Measurements from ENCODE around the gene IQCB1. TPM values are rescaled to one million over a fixed set of nuclear protein-coding genes. Genes with fewer than 3 reads are reported as not detected.

Gene IQCB1
- total RNA-seq, 1 experiment from 2014 or later, result 49.5 TPM

GRCh38 chr3:121736112-121736511 is 98.7 kb downstream of the IQCB1 start:
- H3K36me3 ChIP-seq (ENCODE audit: insufficient read depth, low read length, poor library complexity, severe bottlenecking), result no peaks in the 10 kb centered on the region

GRCh38 chr3:121735047-121735696 is 99.7 kb downstream of the IQCB1 start:
- BruUV-seq (replicated peaks), result no TSS peak
- no peaks in the 10 kb centered on the region for H3K9me3 ChIP-seq (ENCODE audit: low read depth, low read length, poor library complexity, severe bottlenecking)
- H3K27ac ChIP-seq (ENCODE audit: low read depth, low read length, poor library complexity, severe bottlenecking), result no peak overlapping the region
- no peak for DNase-seq (ENCODE audit: low spot score)
- peaks cover 4% of the 10 kb centered on the region for H3K4me1 ChIP-seq (ENCODE audit: insufficient read depth, low read length, poor library complexity, severe bottlenecking)
- ChIA-PET POLR2A (ENCODE audit: low non-redundant PET) (no interaction called here), CTCF (no interaction called here)
- TF ChIP-seq CTCF (conservative IDR thresholded peaks at IDR 0.05; ENCODE audit: low read depth, low read length), result no peak
- intact Hi-C loops (cut with micrococcal nuclease; ENCODE audit: unreplicated experiment), result no loop called here
- H3K4me3 ChIP-seq (ENCODE audit: low read depth, low read length, poor library complexity, severe bottlenecking), result no peak overlapping the region
- H3K36me3 ChIP-seq (ENCODE audit: insufficient read depth, low read length, poor library complexity, severe bottlenecking), result no peaks in the 10 kb centered on the region
- H3K27me3 ChIP-seq (replicated peaks; ENCODE audit: insufficient read depth, low read depth, low read length, poor library complexity), result no peaks in the 10 kb centered on the region

More at GRCh38 chr3:121736112-121736511, 98.7 kb downstream of the IQCB1 start:
- intact Hi-C loops (cut with micrococcal nuclease; ENCODE audit: unreplicated experiment), result no loop called here
- H3K27me3 ChIP-seq (replicated peaks; ENCODE audit: insufficient read depth, low read depth, low read length, poor library complexity), result no peaks in the 10 kb centered on the region
- no peaks in the 10 kb centered on the region for H3K4me1 ChIP-seq (ENCODE audit: insufficient read depth, low read length, poor library complexity, severe bottlenecking)
- TF ChIP-seq EZH2 (IDR thresholded peaks at IDR 0.05; ENCODE audit: borderline replicate concordance, low read depth, low read length, poor library complexity, severe bottlenecking) (no peak), CTCF (conservative IDR thresholded peaks at IDR 0.05; ENCODE audit: low read depth, low read length) (no peak)
- BruUV-seq (replicated peaks), result no TSS peak
- H3K9me3 ChIP-seq (ENCODE audit: low read depth, low read length, poor library complexity, severe bottlenecking), result no peaks in the 10 kb centered on the region
- POLR2A ChIA-PET (ENCODE audit: low non-redundant PET), result no interaction called here
- no peak overlapping the region for H3K4me3 ChIP-seq (ENCODE audit: low read depth, low read length, poor library complexity, severe bottlenecking)
- H3K27ac ChIP-seq (ENCODE audit: low read depth, low read length, poor library complexity, severe bottlenecking), result no peak overlapping the region
- no peak for DNase-seq (ENCODE audit: low spot score)
- CTCF ChIA-PET, result no interaction called here

GRCh38 chr3:121730940-121731687 is 103.7 kb downstream of the IQCB1 start:
- Histone ChIP-seq H3K27ac (ENCODE audit: low read depth, low read length, poor library complexity, severe bottlenecking) (no peak overlapping the region), H3K27me3 (replicated peaks; ENCODE audit: insufficient read depth, low read depth, low read length, poor library complexity) (no peaks in the 10 kb centered on the region), H3K4me3 (ENCODE audit: low read depth, low read length, poor library complexity, severe bottlenecking) (no peak overlapping the region), H3K4me1 (ENCODE audit: insufficient read depth, low read length, poor library complexity, severe bottlenecking) (peaks cover 4% of the 10 kb centered on the region), H3K9me3 (ENCODE audit: low read depth, low read length, poor library complexity, severe bottlenecking) (no peaks in the 10 kb centered on the region), H3K36me3 (ENCODE audit: insufficient read depth, low read length, poor library complexity, severe bottlenecking) (peaks cover 5% of the 10 kb centered on the region)
- no peak for DNase-seq (ENCODE audit: low spot score)
- intact Hi-C loops (cut with micrococcal nuclease; ENCODE audit: unreplicated experiment), result no loop called here
- ChIA-PET CTCF (no interaction called here), POLR2A (ENCODE audit: low non-redundant PET) (no interaction called here)
- no peak for TF ChIP-seq CTCF (conservative IDR thresholded peaks at IDR 0.05; ENCODE audit: low read depth, low read length)
- TF ChIP-seq EZH2 (IDR thresholded peaks at IDR 0.05; ENCODE audit: borderline replicate concordance, low read depth, low read length, poor library complexity, severe bottlenecking), result no peak
- BruUV-seq (replicated peaks), result no TSS peak

Data from A673 (cell line).